Activated B cell treated with CpG ODN at 0.5 μM for 24 hours (primary cell): Measurements from ENCODE around the gene PMEL. TPM values are rescaled to one million over a fixed set of nuclear protein-coding genes. Genes with fewer than 3 reads are reported as not detected.
A peak's percentile ranks its signal among the peaks of the same experiment; 100 is the strongest.

ENCODE experiments used
- ATAC-seq: fragments of 200-7000 bp; cut with Tn5 transposase; one replicate; pipeline ENCODE4 v1.10.0; 2021; ENCODE audit warnings: low read depth, mild to moderate bottlenecking, moderate library complexity
- CTCF ChIA-PET: fragments of 350-600 bp; sonication (Branson Sonifier 250); formaldehyde crosslinking; loops from one replicate; lab custom pipeline; 2021; ENCODE audit warnings: antibody characterized with exemption; lab: Charles Lee
- POLR2A ChIA-PET: fragments of 350-600 bp; sonication (Branson Sonifier 250); formaldehyde crosslinking; loops from one replicate; lab custom pipeline; 2021; ENCODE audit warnings: antibody characterized with exemption; lab: Charles Lee
- DNase-seq: peaks from one replicate; pipeline ENCODE4 v3.0.0; 2022
- H3K27ac Mint-ChIP-seq: one replicate; pipeline ENCODE4 v1.8.0; 2020; ENCODE audit warnings: mixed read lengths
- H3K27me3 Mint-ChIP-seq: one replicate; pipeline ENCODE4 v1.8.0; 2021; ENCODE audit warnings: mixed read lengths
- H3K36me3 Mint-ChIP-seq: one replicate; pipeline ENCODE4 v1.8.0; 2021; ENCODE audit warnings: low read depth, mixed read lengths
- H3K4me1 Mint-ChIP-seq: one replicate; pipeline ENCODE4 v1.8.0; 2021; ENCODE audit warnings: mixed read lengths
- H3K4me3 Mint-ChIP-seq: one replicate; pipeline ENCODE4 v1.8.0; 2020; ENCODE audit warnings: mild to moderate bottlenecking, mixed read lengths
- H3K9me3 Mint-ChIP-seq: one replicate; pipeline ENCODE4 v1.8.0; 2020; ENCODE audit warnings: mixed read lengths
- CTCF ChIP-seq: fragments of 200-600 bp; IDR thresholded peaks from one replicate; pipeline ENCODE4 v1.8.0; 2022; ENCODE audit warnings: antibody characterized with exemption, mild to moderate bottlenecking
- intact Hi-C: fragments of 100-400 bp; cut with micrococcal nuclease; formaldehyde crosslinking; loops from one replicate; pipeline ENCODE4 v1.15.1; 2024
- total RNA-seq: library from RNA; stranded (reverse); gene quantifications from 2 replicates; pipeline ENCODE4 v1.2.3, GENCODE V29; 2022

The PMEL gene
- total RNA-seq, 1 donor from 2014 or later = not detected

- ATAC-seq = no peak
- TF ChIP-seq CTCF = no peak
- peaks cover 9% of the 10 kb centered on the region for H3K36me3 Mint-ChIP-seq
- H3K27me3 Mint-ChIP-seq = no peaks in the 10 kb centered on the region
- DNase-seq = no peak
- intact Hi-C loops = no loop called here
- POLR2A ChIA-PET = no interaction called here
- CTCF ChIA-PET = no interaction called here
- peaks cover 27% of the 10 kb centered on the region for H3K4me1 Mint-ChIP-seq
- no peaks in the 10 kb centered on the region for H3K9me3 Mint-ChIP-seq
- no peak overlapping the region for H3K4me3 Mint-ChIP-seq
- H3K27ac Mint-ChIP-seq = no peak overlapping the region
These were observed 2.1 kb downstream of the PMEL start for GRCh38 chr12:55963760-55964159.

- H3K36me3 Mint-ChIP-seq = peaks cover 22% of the 10 kb centered on the region
- TF ChIP-seq CTCF = no peak
- no peaks in the 10 kb centered on the region for H3K4me1 Mint-ChIP-seq
- intact Hi-C loops = no loop called here
- ATAC-seq = no peak
- no peak overlapping the region for H3K4me3 Mint-ChIP-seq
- ChIA-PET CTCF (interaction anchor here (1.6 kb wide), 1 partner anchor 39 kb away, joined by 4 read pairs; no protein-coding TSS in a partner anchor), POLR2A (interaction anchor here (0.6 kb wide), 1 partner anchor 43 kb away, joined by 6 read pairs; no protein-coding TSS in a partner anchor)
- DNase-seq = no peak
- no peaks in the 10 kb centered on the region for H3K9me3 Mint-ChIP-seq
- H3K27ac Mint-ChIP-seq = no peak overlapping the region
- H3K27me3 Mint-ChIP-seq = no peaks in the 10 kb centered on the region
These were observed 8.6 kb downstream of the PMEL start for GRCh38 chr12:55957106-55957859.

- intact Hi-C loops = no loop called here
- TF ChIP-seq CTCF = no peak
- ChIA-PET POLR2A (no interaction called here), CTCF (interaction anchor here (1.6 kb wide), 1 partner anchor 40 kb away, joined by 4 read pairs; no protein-coding TSS in a partner anchor)
- Mint-ChIP-seq H3K27me3 (no peaks in the 10 kb centered on the region), H3K4me3 (no peak overlapping the region), H3K27ac (no peak overlapping the region), H3K4me1 (no peaks in the 10 kb centered on the region), H3K36me3 (peaks cover 35% of the 10 kb centered on the region), H3K9me3 (no peaks in the 10 kb centered on the region)
- DNase-seq = no peak
- ATAC-seq = peak; percentile 64
These were observed 9.9 kb downstream of the PMEL start for GRCh38 chr12:55955800-55956508.

- Mint-ChIP-seq H3K4me3 (no peak overlapping the region), H3K9me3 (no peaks in the 10 kb centered on the region), H3K4me1 (no peaks in the 10 kb centered on the region), H3K27me3 (no peaks in the 10 kb centered on the region), H3K36me3 (peaks cover 37% of the 10 kb centered on the region), H3K27ac (no peak overlapping the region)
- no peak for TF ChIP-seq CTCF
- POLR2A ChIA-PET = interaction anchor here (0.9 kb wide), 1 partner anchor 25 kb away, joined by 3 read pairs; no protein-coding TSS in a partner anchor
- no peak for ATAC-seq
- DNase-seq = no peak
- CTCF ChIA-PET = interaction anchor here (1.3 to 1.6 kb wide), 2 partner anchors 15 to 40 kb away, joined by 4 read pairs; no protein-coding TSS in a partner anchor
- intact Hi-C loops = no loop called here
These were observed 10.5 kb downstream of the PMEL start for GRCh38 chr12:55955344-55955743.

DNA sequence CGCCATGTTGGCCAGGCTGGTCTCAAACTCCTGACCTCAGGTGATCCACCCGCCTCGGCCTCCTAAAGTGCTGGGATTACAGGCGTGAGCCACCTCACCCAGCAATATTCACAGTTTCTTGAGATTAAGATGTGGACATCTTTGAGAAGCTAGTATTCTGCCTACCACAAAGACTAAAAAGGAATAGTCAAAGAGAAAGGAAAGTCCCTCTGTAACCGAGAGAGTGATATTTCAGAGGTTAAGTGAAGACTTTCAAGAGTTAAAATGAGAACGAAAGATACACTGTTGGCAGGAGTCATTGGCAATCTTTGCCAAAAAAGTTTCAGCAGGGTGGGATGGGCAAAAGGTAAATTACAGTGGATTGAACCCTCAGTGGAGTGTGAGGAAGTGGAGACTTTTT is 19.3 kb downstream of the PMEL start:
- intact Hi-C loops = no loop called here
- Mint-ChIP-seq H3K27me3 (no peaks in the 10 kb centered on the region), H3K36me3 (peaks cover 74% of the 10 kb centered on the region), H3K9me3 (no peaks in the 10 kb centered on the region), H3K27ac (peak overlapping the region; percentile 3), H3K4me1 (no peaks in the 10 kb centered on the region), H3K4me3 (no peak overlapping the region)
- TF ChIP-seq CTCF = no peak
- ChIA-PET CTCF (no interaction called here), POLR2A (interaction anchor here (0.7 to 0.8 kb wide), 2 partner anchors 14 to 27 kb away, joined by 4 to 9 read pairs; partner anchors contain the start of gene RAB5B)
- no peak for ATAC-seq
- no peak for DNase-seq
